ENCODE results near the gene SLC13A2. TPM values are rescaled to one million over a fixed set of nuclear protein-coding genes. Genes with fewer than 3 reads are reported as not detected.

SLC13A2 gene
- total and polyA plus RNA-seq, 9 of the 15 experiments (the other 6 are each of a cell fraction or from before 2014, with no cell fraction given): 0.13 TPM; not detected in 8

DNA sequence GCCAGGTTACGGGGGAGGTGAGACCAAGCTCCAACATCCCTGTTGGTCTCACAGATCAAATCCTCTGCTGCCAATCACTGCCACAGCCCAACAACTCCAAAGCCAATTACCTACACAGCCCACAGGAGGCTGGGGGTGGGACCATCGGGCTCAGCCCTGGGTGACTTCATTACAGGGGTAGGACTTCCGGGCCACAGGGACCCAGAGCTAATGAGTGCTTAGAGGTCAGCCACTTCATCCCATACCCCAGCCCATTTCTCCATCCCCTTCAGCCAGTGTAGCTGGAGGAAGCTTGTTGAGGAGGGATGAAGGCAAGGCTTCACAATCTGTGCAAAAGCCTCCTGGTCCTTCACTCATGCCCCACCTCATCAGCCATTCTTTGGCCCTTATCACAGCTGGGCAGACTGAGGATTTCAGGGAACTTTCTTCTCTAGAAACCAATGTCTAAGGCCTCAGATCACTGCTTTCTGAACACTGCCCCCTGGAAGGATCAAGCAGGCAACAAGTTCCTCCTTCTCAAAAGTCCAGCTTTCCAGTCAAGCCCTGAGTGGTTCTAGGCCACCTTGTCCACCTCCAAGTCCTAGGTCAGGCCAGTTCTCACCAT is 38.5 kb downstream of the SLC13A2 start (continued):
- TF ChIP-seq HDAC2 (IDR thresholded peaks at IDR 0.05): 0 out of 2 replicates have a peak, but pooled peaks have one; percentile 25
- TF ChIP-seq ADNP (tag; IDR thresholded peaks at IDR 0.05): no peak
- TF ChIP-seq, protein P1, sequence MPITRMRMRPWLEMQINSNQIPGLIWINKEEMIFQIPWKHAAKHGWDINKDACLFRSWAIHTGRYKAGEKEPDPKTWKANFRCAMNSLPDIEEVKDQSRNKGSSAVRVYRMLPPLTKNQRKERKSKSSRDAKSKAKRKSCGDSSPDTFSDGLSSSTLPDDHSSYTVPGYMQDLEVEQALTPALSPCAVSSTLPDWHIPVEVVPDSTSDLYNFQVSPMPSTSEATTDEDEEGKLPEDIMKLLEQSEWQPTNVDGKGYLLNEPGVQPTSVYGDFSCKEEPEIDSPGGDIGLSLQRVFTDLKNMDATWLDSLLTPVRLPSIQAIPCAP (CRISPR knock-in tag; IDR thresholded peaks at IDR 0.05; ENCODE audit: borderline replicate concordance): no peak
- no peak for TF ChIP-seq TCF7L2 (IDR thresholded peaks at IDR 0.05; ENCODE audit: low read depth, low read length)
- TF ChIP-seq ZNF764 (CRISPR knock-in tag; IDR thresholded peaks at IDR 0.05; ENCODE audit: low read depth): no peak
- no peak for TF ChIP-seq ZNF239 (CRISPR knock-in tag; IDR thresholded peaks at IDR 0.05)
- TF ChIP-seq NCOA2 (IDR thresholded peaks at IDR 0.05; ENCODE audit: partially characterized antibody in 2 of 2): no peak
- no peak for TF ChIP-seq KAT8 (IDR thresholded peaks at IDR 0.05; ENCODE audit: low read depth)
- TF ChIP-seq TEAD4 (IDR thresholded peaks at IDR 0.05; ENCODE audit: low read length): peak; percentile 37; the same call in 1 of the 2 replicates
- no peak for TF ChIP-seq TEAD4 (CRISPR knock-in tag; IDR thresholded peaks at IDR 0.05; ENCODE audit: borderline replicate concordance)
- TF ChIP-seq ZNF184 (CRISPR knock-in tag; IDR thresholded peaks at IDR 0.05): no peak
- no peak for TF ChIP-seq ZNF175 (CRISPR knock-in tag; IDR thresholded peaks at IDR 0.05; ENCODE audit: low read depth)
- no peak for TF ChIP-seq GTF2F1 (IDR thresholded peaks at IDR 0.05; ENCODE audit: low read depth, low read length)
- TF ChIP-seq ATF2 (CRISPR knock-in tag; IDR thresholded peaks at IDR 0.05): no peak
- TF ChIP-seq ZNF445 (CRISPR knock-in tag; IDR thresholded peaks at IDR 0.05; ENCODE audit: low read depth): no peak
- TF ChIP-seq PTBP1 (IDR thresholded peaks at IDR 0.05; ENCODE audit: low read depth, low read length): no peak
- TF ChIP-seq IRF9 (tag; IDR thresholded peaks at IDR 0.05): no peak
- no peak for TF ChIP-seq EWSR1 (IDR thresholded peaks at IDR 0.05; ENCODE audit: borderline replicate concordance, low read depth, partially characterized antibody)
- TF ChIP-seq POU5F1 (IDR thresholded peaks at IDR 0.05; ENCODE audit: borderline replicate concordance, low read depth, low read length, partially characterized antibody): no peak
- TF ChIP-seq ZNF696 (CRISPR knock-in tag; conservative IDR thresholded peaks at IDR 0.05): no peak
- no peak for TF ChIP-seq HCFC1 (IDR thresholded peaks at IDR 0.05; ENCODE audit: low read depth, low read length)
- no peak for TF ChIP-seq POLR3G (IDR thresholded peaks at IDR 0.05; ENCODE audit: extremely low read depth, insufficient read length, insufficient replicate concordance)
- TF ChIP-seq SMARCE1 (IDR thresholded peaks at IDR 0.05): peak; percentile 64; the same call in 1 of the 2 replicates
- no peak for TF ChIP-seq SP1 (CRISPR knock-in tag; IDR thresholded peaks at IDR 0.05)
- no peak for TF ChIP-seq ZNF24 (IDR thresholded peaks at IDR 0.05)
- TF ChIP-seq POLR2H (tag; IDR thresholded peaks at IDR 0.05; ENCODE audit: low read depth): no peak
- no peak for TF ChIP-seq GATAD2B (IDR thresholded peaks at IDR 0.05; ENCODE audit: borderline replicate concordance)
- TF ChIP-seq PKNOX1 (IDR thresholded peaks at IDR 0.05): no peak
